WI38 (cell line): ENCODE measurements around the gene ZMPSTE24.

ENCODE experiments used
- H3K4me3 ChIP-seq: 2 replicates; pipeline ENCODE4 v1.5.1; 2011; ENCODE audit warnings: low read depth, mild to moderate bottlenecking, control low read depth, low read length
- TF ChIP-seq, protein P1 (sequence below): IDR thresholded peaks from 2 replicates; pipeline ENCODE4 v1.5.1; 2012; ENCODE audit warnings: low read depth, mild to moderate bottlenecking, control low read depth, low read length

Gene ZMPSTE24

DNA sequence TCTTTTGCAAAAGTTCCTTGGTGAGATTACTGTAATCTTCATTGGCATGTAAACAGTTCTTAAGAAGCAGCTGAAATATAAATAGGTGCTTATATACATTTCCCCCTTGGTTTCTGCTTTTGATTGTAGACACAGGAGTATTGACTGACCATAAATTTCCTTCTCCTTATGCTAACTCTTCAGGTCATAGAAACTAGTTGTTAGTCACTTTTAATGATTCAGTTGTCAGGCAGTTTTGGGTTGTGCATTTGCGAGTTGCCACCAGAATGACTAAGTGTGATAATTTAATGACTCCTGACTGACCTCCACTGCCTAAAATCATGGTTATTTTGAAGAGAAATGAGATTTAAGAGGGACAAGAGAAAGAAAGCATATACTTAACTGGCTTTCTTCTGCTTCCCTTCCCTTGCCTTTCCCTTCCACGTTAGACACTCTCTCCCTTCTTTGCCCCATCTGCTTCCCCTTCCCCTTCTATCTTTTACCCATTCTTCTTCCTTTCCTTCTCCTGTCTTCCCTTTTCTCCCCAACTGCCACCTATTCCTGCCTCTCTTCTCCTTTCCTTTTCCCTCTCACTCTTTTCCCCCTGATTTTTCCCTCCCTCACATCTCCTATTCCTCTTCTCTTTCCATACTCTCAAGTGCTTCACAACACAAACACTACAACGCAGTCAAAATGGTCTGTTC lies 12.3 kb downstream of the ZMPSTE24 start:
- no peak overlapping the region for H3K4me3 ChIP-seq
- TF ChIP-seq, protein P1, sequence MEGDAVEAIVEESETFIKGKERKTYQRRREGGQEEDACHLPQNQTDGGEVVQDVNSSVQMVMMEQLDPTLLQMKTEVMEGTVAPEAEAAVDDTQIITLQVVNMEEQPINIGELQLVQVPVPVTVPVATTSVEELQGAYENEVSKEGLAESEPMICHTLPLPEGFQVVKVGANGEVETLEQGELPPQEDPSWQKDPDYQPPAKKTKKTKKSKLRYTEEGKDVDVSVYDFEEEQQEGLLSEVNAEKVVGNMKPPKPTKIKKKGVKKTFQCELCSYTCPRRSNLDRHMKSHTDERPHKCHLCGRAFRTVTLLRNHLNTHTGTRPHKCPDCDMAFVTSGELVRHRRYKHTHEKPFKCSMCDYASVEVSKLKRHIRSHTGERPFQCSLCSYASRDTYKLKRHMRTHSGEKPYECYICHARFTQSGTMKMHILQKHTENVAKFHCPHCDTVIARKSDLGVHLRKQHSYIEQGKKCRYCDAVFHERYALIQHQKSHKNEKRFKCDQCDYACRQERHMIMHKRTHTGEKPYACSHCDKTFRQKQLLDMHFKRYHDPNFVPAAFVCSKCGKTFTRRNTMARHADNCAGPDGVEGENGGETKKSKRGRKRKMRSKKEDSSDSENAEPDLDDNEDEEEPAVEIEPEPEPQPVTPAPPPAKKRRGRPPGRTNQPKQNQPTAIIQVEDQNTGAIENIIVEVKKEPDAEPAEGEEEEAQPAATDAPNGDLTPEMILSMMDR, result no peak

DNA sequence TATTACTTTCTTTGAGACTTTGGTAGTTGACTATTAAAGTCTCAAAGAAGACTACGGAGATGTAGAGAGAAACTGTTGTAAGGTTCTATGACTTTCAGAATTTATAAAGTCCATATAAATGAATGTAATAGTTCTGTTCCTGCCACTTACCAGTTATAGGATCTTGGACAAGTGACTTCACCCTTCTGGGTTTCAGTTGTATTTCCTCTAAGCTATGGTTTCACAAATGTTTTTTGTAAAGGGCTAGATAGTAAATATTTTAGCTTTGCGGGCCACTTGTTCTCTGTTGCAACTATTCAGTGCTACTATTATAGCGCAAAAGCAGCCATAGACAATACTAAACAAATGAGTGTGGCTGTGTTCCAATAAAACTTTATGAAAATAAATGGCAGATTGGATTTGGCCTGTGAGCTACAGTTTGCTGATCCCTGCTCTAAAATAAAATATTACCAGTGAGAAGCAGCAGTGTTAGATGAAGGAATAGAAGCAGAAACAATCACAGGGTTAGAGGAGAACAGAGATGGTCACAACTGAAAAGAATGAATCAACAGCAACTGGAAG lies 14.7 kb downstream of the ZMPSTE24 start:
- TF ChIP-seq, protein P1, result no peak
- no peak overlapping the region for H3K4me3 ChIP-seq

DNA sequence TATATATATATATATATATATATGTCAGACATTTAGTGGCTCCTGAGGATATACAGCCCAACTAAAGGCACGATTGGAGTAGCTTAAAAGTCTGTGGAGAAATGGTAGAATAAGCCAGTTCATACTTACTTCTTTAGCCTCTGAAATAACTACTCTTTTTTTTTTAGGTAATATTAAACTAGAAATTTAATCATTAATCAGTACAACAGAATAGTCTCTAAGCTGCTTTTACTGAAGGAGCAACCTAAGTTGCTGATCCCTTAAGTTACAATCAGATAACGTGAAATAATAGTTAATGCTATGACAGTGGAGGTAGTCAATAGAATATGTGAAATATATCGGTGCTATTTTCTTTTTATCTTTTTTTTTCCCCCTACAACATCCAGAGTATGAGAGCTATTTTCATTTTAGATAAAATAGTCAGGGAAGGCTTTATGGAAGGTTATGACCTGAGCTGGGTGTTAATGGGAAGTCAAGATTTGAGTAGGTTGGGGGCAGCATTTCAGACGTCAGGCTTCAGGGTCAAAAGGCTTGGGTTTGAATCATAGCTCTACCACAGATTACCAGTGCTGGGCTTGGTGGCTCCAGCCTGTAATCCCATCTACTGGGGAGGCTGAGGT lies 15.6 kb downstream of the ZMPSTE24 start:
- H3K4me3 ChIP-seq, result no peak overlapping the region
- TF ChIP-seq, protein P1, result no peak

DNA sequence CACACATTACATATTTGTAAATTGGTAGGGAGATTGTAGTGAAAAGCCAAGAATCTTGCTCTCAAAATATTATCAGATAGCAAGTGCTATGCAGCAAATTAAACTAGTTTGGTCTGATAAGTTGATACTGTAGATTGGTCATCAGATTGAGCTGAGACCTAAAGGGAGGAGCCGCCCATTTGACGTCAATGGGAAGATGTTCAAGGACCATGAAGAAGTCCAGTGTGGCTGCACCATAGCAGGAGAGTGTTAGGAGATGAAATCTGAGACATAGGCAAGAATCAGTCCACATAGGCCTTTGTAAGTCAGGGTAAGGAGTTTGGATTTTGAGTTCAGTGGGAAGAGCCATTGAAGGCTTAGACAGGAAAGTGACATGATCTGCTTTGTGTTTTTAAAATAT lies 16.3 kb downstream of the ZMPSTE24 start:
- no peak overlapping the region for H3K4me3 ChIP-seq
- TF ChIP-seq, protein P1, result no peak

DNA sequence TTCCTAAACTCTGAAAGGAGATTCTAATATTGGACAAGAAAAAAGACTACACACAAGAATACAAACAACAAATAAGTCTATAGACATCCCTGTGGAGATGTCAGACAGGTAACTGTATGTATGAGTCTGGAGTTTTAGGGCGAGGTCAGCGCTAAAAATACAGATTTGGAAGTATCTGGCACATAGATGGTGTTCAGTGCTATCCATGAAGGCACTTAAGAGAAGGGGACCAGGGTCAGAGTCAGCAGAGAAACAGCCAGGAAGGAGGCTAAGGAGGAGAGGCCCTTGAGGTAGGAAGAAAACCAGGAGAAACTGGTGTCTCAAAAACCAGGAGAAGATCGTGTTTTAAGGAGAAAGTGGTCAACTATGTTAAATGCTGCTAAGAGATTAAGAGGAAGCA lies 18.1 kb downstream of the ZMPSTE24 start:
- TF ChIP-seq, protein P1, result no peak
- H3K4me3 ChIP-seq, result no peak overlapping the region

DNA sequence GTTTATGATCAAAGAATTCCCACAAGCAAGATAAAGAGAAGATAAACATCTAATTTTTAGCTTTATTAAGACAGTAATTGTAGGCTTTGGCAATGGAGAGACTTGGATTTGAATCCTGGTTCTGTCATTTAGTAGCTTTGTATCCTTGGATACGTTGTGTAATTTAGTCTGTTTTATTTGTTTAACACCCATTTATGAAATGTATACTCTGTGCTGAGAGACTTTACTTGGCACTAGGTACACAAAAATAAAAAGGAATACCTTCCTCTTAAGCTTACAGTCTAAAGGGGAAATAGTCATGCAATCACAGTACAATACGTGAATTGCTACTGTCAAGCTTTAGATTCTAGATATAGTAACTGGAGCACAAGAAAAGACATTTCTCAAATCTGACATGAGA lies 23.8 kb downstream of the ZMPSTE24 start:
- H3K4me3 ChIP-seq, result no peak overlapping the region
- TF ChIP-seq, protein P1, result no peak

DNA sequence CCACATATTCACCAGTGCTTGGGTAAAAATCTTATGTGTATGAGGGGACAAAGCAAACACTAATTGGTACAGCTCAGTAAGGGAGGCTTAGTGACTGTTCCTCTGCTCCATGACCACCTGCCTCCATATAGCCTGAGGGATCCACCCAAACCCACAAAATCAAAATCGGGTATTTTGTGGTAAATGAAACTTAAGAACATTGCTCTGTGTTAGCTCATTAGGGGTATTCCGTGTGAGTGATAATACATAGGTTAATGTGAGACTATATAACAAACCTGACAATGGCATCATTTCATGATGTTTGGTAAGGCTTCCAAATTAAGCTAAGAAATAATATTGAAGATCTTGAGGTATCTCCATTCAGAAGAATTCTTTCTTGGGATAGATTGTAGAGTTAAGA lies 33.3 kb downstream of the ZMPSTE24 start:
- TF ChIP-seq, protein P1, result no peak
- no peak overlapping the region for H3K4me3 ChIP-seq
